GM19043 (cell line): ENCODE results near the gene FAM241B.
A peak's percentile ranks its signal among the peaks of the same experiment; 100 is the strongest.

Experiments
- ATAC-seq: cut with Tn5 transposase; IDR thresholded peaks from one replicate; pipeline ENCODE4 v1.9.1; 2021; ENCODE audit warnings: low read depth; ENCODE audit not compliant: unreplicated experiment

Gene FAM241B

GRCh38 chr10:69629897-69630650 is at the start of gene FAM241B:
FAM241B (plus strand) TSS chr10:69630247; CDS start chr10:69631744, 1,497 bp downstream.
- ATAC-seq, result no peak

- no peak for ATAC-seq
These were observed 49.6 kb upstream of the FAM241B start for GRCh38 chr10:69580435-69580834.

GRCh38 chr10:69583106-69583505 is 46.9 kb upstream of the FAM241B start:
- ATAC-seq, result no peak

- ATAC-seq, result no peak
These were observed 45.4 kb upstream of the FAM241B start for GRCh38 chr10:69584624-69585023.

GRCh38 chr10:69588358-69588757 is 41.7 kb upstream of the FAM241B start:
- ATAC-seq, result no peak

- no peak for ATAC-seq
These were observed 29.2 kb upstream of the FAM241B start for GRCh38 chr10:69600761-69601330.

GRCh38 chr10:69609077-69609476 is 21.0 kb upstream of the FAM241B start:
- no peak for ATAC-seq

GRCh38 chr10:69612760-69613159 is 17.3 kb upstream of the FAM241B start:
- ATAC-seq, result no peak

- peak; percentile 70 for ATAC-seq
These were observed 15.9 kb upstream of the FAM241B start for GRCh38 chr10:69614130-69614529.

- no peak for ATAC-seq
These were observed 13.7 kb upstream of the FAM241B start for GRCh38 chr10:69616358-69616757.

- no peak for ATAC-seq
These were observed 11.3 kb upstream of the FAM241B start for GRCh38 chr10:69618746-69619145.

GRCh38 chr10:69619626-69620025 is 10.4 kb upstream of the FAM241B start:
- ATAC-seq, result no peak

GRCh38 chr10:69620625-69621024 is 9.4 kb upstream of the FAM241B start:
- no peak for ATAC-seq

- ATAC-seq, result no peak
These were observed 5.7 kb upstream of the FAM241B start for GRCh38 chr10:69624245-69624786.

- no peak for ATAC-seq
These were observed 3.2 kb upstream of the FAM241B start for GRCh38 chr10:69626826-69627225.

GRCh38 chr10:69628891-69629290 is 1.2 kb upstream of the FAM241B start:
- no peak for ATAC-seq

GRCh38 chr10:69629519-69629896 is 539 bp upstream of the FAM241B start:
- ATAC-seq, result no peak

GRCh38 chr10:69630651-69631400 is 779 bp downstream of the FAM241B start:
- no peak for ATAC-seq

- ATAC-seq, result no peak
These were observed 1.5 kb downstream of the FAM241B start for GRCh38 chr10:69631566-69631965.

- ATAC-seq, result no peak
These were observed 2.6 kb downstream of the FAM241B start for GRCh38 chr10:69632516-69633199.
